SHP77 (cell line): ENCODE results near the gene DCDC2.
A peak's percentile ranks its signal among the peaks of the same experiment; 100 is the strongest.
"Not testable (repeated sequence)": the region's sequence is repeated elsewhere in the genome, so short reads cannot be mapped to it uniquely, and the experiment has no call there.

Source experiments
- DNase-seq, 2 experiments: peaks; one replicate each; lab custom pipeline; 2025; lab: John Stamatoyannopoulos, UW

The DCDC2 gene

GRCh38 chr6:24324617-24325016, 33.2 kb downstream of the DCDC2 start:
- no peak for DNase-seq

DNA sequence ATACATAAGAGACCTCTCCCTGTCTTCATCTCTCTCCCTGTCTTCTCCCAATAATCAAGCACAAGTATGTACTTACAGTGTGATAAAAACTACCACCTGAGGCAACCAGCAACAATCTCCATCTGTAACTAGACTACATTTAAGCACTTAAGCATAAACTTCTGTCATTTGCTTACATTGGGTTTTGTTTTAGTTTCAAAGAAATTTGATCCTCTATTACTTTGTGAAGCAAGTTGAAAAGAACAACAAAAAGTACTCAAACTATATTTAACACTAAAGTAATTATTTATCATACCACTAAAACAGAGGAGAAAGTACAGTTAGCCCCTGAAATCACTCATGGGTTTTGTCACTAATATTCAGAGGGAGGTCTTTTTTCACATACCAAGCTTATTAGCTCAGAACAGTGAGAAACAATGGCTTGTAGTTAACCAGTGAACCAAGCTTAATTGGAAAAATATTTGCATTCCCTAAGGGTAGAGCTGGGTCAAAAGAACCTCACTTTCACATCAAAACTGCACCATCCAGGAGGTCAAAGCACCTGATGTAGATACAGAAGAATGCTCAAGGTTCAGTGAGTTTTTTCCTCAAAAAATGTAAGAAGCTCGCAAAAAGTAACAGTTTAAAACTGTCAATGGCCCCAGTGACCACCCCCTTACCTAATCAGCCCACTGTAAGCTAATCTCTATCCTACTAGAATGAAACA, 34.1 kb downstream of the DCDC2 start:
- DNase-seq = no peak

DNA sequence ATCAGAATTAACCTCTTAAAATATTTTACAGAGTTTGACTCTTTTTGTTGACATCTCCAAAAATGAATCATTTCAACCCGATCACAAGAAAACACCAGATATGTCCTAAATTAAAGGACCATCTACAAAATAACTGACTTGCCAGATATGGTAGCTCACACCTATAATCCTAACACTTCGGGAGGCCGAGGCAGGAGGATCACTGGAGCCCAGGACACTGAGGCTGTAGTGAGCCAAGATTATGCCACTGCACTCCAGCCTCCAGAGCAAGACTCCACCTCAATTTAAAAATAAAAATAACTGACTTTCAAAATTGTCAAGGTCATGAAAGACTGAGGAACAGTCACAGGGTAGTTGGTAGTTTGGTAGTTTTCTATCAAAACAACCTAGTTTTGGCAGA, 34.9 kb downstream of the DCDC2 start:
- DNase-seq = no peak

GRCh38 chr6:24322446-24322845, 35.4 kb downstream of the DCDC2 start:
- DNase-seq = not testable (repeated sequence)

- DNase-seq = no peak
These were observed 36.2 kb downstream of the DCDC2 start for GRCh38 chr6:24321538-24322162.

DNA sequence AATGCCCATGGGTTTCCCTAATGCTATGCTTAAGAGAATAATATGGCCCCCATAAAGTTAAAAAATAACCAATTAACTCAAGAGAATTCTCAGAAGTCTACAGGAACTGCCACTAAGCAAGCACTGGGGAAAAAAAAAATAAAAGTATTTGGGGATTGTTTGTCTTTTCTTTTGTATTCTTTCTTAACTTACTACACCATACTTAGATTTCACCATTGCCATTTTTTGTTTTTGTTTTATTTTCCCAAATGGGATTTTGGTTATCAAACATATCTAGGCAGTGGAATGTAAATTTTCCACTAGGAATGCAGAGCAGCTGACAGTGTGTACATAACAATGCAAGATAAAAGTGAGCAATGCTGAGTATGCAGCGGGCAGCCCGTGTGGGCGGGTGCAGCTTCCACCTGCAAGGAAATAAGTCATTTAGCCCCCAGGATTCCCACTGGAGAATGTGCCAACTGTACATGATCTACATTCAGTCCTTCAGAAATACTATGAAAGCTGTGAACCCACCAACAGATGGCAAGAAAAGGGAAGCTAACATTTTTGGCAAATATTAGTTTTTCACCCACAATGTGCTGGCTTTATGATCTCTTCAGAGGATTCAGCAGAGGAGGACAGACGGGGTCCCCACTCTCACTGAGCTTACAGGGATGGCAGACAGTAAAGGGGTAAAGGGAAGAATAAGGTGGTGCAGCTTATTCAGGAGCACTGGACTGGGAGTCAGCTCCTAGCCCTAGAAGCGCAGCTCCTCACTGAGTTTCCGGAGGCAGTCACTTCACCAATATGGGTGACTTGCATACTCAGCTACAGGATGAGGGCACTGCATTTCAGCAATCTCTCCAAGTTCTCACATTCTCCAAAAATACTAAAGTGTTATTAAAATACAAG, 44.4 kb downstream of the DCDC2 start:
- no peak for DNase-seq

DNA sequence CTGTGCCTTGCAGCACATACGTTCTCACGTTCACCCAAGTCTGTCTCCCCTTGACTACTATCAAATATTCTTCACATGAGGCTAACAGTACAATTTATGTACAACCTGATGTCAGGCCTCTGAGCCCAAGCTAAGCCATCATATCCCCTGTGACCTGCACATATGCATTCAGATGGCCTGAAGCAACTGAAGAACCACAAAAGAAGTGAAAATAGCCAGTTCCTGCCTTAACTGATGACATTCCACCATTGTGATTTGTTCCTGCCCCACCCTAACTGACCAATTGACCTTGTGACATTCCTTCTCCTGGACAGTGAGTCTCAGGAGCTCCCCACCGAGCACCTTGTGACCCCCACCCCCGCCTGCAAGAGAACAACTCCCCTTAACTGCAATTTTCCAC, 46.1 kb downstream of the DCDC2 start:
- DNase-seq = not testable (repeated sequence)

DNA sequence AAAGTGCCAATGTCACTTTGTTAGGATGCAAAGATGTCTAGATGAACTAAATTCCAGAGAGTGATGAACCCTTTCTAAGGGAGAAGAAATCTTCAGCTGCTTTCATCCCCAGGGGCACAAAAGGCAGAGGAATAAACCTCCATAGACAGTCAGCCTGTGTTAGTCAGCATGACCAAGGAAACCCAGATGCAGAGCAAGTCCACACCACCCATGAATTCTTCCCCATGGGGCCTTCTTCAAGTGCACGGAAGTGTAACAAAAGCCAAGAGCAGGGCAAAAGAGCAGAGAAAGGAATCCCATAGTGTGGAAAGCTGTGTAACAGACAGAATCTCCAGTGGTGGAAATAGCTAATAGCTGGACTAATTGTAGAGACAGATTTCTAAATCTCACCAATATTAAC, 50.0 kb downstream of the DCDC2 start:
- DNase-seq = no peak

- no peak for DNase-seq
These were observed 50.9 kb downstream of the DCDC2 start for GRCh38 chr6:24306936-24307335.

GRCh38 chr6:24306038-24306437, 51.8 kb downstream of the DCDC2 start:
- DNase-seq = no peak

DNA sequence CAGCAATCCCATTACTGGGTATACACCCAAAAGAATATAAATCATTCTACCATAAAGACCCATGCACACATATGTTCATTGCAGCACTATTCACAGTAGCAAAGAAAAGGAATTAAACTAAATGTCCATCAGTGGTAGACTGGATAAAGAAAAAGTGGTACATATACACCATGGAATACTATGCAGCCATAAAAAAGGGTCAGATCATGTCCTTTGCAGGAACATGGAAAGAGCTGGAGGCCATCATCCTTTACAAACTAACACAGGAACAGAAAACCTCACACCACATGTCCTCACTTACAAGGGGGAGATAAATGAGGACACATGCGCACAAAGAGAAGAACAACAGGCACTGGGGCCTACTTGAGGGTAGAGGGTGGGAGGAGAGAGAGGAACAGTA, 60.9 kb downstream of the DCDC2 start:
- no peak for DNase-seq

GRCh38 chr6:24293852-24294251, 64.0 kb downstream of the DCDC2 start:
- DNase-seq = not testable (repeated sequence)

DNA sequence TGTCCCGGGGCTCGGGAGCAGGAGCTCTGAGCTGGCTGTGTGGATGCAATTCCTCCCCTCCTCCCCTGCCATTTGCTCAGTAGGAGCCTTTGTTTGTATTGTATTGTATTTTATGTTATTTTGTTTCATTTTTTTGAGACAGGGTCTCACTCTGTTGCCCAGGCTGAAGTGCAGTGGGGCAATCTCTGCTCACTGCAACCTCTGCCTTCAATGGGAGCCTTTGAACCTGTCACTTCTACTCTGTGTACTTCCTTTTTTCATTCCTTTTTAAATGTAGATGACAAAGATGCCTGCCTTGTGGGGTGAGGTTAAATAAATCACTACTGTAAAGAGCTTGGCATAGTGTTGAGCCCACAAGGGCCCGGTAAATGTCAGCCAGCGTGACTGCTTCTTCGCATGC, 70.6 kb downstream of the DCDC2 start:
- no peak for DNase-seq

- DNase-seq = peak in 1 of 2 experiments; percentile 58
These were observed 73.9 kb downstream of the DCDC2 start for GRCh38 chr6:24284006-24284405.

GRCh38 chr6:24283043-24283985, 74.5 kb downstream of the DCDC2 start:
- DNase-seq = peak; percentile 68 to 76

GRCh38 chr6:24274441-24275083, 83.3 kb downstream of the DCDC2 start:
- no peak for DNase-seq

GRCh38 chr6:24273096-24273870, 84.6 kb downstream of the DCDC2 start:
- DNase-seq = no peak

GRCh38 chr6:24272553-24272952, 85.3 kb downstream of the DCDC2 start:
- no peak for DNase-seq

DNA sequence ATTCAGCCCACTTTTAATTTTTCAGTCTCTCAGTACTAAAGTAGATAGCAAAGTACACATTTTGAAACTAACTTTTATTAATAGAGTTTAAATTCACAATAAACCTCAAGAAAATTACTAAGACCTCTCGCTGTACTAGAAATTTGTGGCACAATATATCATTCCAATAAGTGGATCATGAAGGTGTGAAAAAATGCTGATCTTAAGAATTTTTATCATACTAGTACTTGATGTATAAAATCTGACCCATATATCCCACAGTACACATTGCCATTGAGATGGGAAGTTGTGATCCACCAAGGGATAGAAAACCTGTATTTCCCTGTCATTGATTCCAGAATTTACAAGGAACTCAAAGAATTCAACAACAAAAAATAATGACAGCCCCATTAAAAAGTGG, 85.7 kb downstream of the DCDC2 start:
- DNase-seq = no peak

DNA sequence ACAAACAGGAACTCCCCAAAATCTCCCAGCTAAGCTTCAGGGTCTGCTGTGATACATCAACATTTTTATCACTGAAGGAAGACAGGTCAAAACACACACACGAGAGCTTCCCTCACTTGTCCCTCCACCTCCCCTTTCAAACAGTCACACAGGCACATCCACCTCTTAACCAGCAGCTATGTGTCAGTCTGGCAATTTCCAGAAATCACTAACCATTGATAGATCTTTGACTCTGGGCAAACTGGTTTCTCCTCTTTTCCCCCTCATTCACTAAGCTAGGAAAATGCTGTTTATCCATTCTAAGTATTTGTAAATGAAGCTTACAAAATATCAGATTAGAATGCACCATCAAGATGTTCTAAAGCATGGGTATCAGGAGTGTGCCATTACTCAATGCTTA, 87.8 kb downstream of the DCDC2 start:
- no peak for DNase-seq
